Spleen (tissue), 7 donors: ENCODE measurements around the gene AP3B1.

ENCODE experiments used
- POLR2A ChIP-seq, 3 donors: fragments of 450-650 bp; IDR thresholded peaks; one replicate each; pipeline ENCODE4 v1.5.1; 2017; ENCODE audit warnings: antibody characterized with exemption in 3 of 3, mild to moderate bottlenecking in 1 of 3
- TF ChIP-seq, protein P1 (sequence below), 11 experiments: fragments of 200-600 bp in 7 of 11; fragments of 450-650 bp in 4 of 11; sonication (generic) in 4 of 11; IDR thresholded peaks in 8 of 11; conservative IDR thresholded peaks in 3 of 11; 1 replicate in 7 of 11; 2 replicates in 4 of 11; pipeline versions ENCODE4 v1.4.0 to v1.8.0; 2016 to 2021; ENCODE audit warnings: antibody characterized with exemption in 11 of 11, inconsistent platforms in 4 of 11, mild to moderate bottlenecking in 1 of 11
- donor health status: DM: no; HTN: no; CAD: no; lungs with moderate emphysema.
- donor health status: DM: no; HTN: no; CAD: no.
- donor health status: DM: no; HTN: no; CAD: no.

DNA sequence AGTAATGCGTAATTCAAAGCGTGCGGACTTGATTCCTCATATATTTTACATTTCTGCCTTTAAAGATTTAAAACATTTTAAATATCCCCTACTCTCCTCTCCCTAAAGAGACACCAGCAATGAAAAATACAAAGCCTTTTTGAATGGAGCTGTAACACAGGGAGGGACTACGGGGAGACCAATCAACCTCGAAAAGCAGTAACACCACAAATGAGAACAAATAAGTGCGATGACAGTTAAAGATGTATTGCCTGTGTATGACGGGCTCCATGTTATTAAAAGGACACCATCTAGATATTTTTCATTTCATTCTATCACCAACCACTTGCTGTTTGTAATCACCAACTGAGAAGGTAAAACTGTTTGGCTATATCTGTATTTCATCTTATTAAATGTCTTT lies 288.0 kb downstream of the AP3B1 start:
- TF ChIP-seq, protein P1, sequence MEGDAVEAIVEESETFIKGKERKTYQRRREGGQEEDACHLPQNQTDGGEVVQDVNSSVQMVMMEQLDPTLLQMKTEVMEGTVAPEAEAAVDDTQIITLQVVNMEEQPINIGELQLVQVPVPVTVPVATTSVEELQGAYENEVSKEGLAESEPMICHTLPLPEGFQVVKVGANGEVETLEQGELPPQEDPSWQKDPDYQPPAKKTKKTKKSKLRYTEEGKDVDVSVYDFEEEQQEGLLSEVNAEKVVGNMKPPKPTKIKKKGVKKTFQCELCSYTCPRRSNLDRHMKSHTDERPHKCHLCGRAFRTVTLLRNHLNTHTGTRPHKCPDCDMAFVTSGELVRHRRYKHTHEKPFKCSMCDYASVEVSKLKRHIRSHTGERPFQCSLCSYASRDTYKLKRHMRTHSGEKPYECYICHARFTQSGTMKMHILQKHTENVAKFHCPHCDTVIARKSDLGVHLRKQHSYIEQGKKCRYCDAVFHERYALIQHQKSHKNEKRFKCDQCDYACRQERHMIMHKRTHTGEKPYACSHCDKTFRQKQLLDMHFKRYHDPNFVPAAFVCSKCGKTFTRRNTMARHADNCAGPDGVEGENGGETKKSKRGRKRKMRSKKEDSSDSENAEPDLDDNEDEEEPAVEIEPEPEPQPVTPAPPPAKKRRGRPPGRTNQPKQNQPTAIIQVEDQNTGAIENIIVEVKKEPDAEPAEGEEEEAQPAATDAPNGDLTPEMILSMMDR (IDR thresholded peaks at IDR 0.05 in 8 of 11, conservative IDR thresholded peaks at IDR 0.05 in 3 of 11), result no peak
- no peak for TF ChIP-seq POLR2A (IDR thresholded peaks at IDR 0.05)
